GM19099 (cell line): Measurements from ENCODE around the gene ELP5.
A peak's percentile ranks its signal among the peaks of the same experiment; 100 is the strongest.

Source experiments
- POLR2A ChIP-seq: IDR thresholded peaks from 3 replicates; pipeline ENCODE4 v1.6.1; 2011; ENCODE audit warnings: low read depth; ENCODE audit not compliant: insufficient read length; ENCODE audit errors: extremely low read depth

The ELP5 gene

GRCh38 chr17:7294614-7295153 is 42.7 kb downstream of the ELP5 start, which contains the start of gene YBX2:
Gene YBX2 (minus strand): TSS chr17:7294639. CDS start chr17:7294500, 139 bp downstream.
- TF ChIP-seq POLR2A = no peak

- no peak for TF ChIP-seq POLR2A
Observed at GRCh38 chr17:7295230-7296180, 43.5 kb downstream of the ELP5 start.

GRCh38 chr17:7296189-7296861 is 44.3 kb downstream of the ELP5 start:
- TF ChIP-seq POLR2A = no peak

GRCh38 chr17:7304179-7304578 is 52.2 kb downstream of the ELP5 start:
- TF ChIP-seq POLR2A = no peak

GRCh38 chr17:7306911-7307685 is 55.1 kb downstream of the ELP5 start, which contains the start of gene EIF5A:
Gene EIF5A (plus strand): TSS chr17:7307628. CDS start chr17:7309636, 2,008 bp downstream.
- peak; percentile 77 for TF ChIP-seq POLR2A

GRCh38 chr17:7307686-7308624 is 55.9 kb downstream of the ELP5 start:
- TF ChIP-seq POLR2A = no peak

- peak; percentile 64 for TF ChIP-seq POLR2A
Observed at GRCh38 chr17:7308625-7309433, 56.8 kb downstream of the ELP5 start.
